ENCODE results near the gene OR1I1.

Gene OR1I1

DNA sequence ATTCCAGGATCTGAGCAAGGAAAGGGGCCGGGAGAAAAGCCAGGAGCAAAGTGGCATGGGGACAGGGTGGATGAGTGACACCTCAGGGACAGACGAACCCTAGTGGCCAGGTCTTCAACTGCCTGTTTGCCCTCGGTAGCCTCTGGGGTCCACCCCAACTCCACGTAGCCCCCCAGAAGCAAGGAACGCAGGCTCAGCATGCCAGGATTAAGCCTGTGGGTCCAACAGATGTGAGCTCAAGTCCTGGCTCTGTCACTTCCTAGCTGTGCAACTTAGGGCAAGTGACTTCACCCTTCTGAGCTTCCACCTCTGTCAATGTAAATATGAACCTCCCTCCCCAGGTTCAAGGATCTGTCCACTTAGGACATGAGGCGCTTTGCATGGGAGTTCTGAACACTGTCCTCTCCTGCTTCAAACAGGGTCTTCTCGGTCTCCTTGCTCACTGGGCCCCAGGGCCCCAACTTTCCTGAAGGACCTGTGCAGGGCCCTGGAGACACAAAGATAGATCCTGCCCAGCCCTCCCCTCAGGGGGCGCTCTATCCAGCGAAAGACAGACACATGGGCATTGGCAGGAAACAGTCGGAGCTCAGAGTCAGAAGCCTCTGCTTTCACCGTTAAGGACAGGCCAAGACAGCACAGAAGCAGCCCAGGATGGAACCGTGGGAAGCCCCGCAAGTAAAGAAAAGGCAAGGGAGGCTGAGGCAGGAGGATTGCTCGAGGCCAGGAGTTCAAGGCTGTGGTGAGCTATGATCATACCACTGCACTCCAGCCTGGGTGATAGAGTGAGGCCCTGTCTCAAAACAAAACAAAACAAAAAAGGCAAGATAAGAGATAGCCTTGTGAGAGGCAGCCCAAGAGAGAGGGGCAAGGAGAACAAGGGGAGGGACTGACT is 38.4 kb downstream of the OR1I1 start:
- DNase-seq: no peak

DNA sequence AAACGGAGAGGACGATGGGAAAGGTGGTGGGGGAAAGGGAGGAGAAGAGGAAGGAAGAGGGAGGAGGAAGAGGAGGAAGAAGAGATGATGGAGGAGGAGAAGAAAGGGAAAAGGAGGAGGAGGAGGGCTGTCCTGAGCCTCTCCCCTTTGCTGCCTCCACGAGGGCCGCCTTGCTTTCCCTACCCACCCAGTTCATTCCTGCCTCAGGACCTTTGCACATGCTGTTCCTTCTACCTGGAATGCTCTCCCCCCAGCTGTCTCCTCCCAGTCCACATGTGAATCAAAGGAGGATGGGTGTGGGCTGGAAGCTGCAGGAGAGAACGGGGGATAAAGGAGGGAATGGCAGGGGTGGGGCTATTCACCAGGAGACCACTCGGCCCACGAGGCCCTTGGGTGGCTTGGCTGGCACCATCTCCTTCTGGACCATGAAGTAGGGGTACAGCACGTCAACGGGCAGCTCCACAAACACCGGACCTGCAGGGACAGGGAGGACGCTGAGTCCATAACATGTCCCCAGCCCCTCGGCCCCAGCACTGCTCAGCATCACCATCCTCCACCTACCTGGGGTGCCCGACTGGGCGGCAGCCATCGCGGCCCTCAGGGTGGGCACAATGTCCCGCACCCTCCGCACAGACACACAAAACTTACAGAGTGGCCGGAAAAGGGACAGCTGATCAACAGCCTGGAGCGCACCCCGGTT is 40.5 kb downstream of the OR1I1 start:
- DNase-seq: no peak

DNA sequence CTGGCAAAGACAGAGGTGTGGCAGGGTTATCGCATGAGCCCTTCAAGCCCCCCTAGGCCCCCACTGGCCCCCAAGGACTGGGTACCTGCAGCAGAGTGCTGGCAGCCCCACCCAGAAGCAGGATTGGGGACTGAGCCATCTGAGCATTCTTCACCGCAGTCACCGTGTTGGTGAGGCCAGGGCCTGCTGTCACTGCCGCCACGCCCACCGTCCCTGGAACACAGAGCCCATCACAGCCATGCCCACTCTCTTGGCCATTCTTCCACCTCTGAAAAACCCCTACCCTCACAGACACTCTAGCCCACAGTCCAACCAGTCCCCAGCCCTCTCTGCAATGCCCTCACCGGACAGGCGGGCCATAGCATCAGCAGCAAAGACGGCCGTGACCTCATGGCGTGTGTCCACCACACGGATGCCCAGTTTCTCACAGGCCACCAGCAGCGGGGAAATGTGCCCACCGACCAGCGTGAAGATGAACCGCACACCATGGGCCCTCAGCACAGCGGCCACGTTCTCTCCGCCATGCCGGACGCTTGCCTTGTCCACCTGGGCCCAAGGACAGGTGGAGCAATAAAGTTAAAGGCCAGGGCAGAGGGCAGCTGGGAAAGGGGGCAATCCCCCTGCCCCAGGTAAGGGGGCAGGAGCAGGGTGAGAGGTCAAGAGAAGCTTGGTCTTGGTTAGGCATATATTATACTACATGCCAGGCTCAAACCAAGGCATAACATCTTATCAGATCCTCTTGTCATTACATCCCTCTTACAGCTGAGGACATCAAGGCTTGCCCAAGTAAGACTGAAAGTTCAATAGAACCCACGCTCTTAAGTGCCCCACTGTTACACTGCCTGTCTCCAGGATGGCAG is 41.2 kb downstream of the OR1I1 start:
- DNase-seq: no peak

DNA sequence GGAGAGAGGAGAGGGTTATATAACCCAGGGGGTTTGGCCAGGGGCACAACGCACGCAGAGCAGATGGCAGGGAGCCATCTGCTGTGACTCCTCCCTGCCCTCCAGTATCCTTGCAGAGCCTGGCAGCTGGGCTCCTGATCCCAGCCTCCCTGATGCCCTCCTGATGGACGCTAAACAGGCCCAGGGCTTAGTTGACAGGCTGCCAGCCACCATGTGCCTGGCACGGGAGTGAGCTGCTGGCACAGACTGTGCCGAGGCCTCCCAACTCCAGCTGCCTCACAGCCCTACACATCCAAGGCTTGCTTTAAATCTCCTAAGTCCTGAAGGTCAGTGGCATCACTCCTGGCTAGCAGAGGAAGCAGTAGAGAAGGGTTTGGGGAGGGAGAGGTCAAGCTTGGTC is 41.9 kb downstream of the OR1I1 start:
- peak; percentile 36 for DNase-seq

DNA sequence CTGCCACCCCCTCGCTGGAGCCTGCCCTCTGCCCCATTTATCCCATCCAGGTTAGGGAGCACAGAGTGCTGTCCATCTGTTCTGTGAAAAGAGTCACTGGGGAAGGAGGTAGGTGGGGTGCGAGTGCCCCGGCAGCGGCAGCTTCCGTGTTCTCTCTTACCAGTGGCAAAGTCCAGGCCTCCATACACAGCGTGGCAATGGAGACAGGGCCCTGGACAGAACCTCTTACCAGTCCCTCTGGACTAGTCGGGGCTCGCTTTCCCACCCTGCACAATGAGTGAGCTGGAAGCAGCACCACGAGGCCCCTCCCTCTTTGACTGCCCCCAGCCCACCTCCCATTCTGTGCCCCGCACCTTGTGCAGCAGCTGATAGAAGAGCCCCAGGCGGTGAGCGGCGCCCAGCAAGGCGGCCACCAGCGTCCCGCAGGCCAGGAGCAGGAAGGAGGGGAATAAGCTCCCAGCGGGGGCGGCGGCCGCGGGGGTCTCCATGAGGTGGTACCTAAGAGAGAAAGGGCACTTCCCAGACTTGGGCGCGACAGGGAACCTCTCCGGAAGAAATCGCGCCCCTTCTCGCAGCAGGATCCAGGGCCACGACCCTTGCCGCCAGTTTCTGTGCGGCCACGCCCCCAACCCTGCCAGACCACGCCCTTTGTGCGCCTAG is 42.7 kb downstream of the OR1I1 start:
- no peak for DNase-seq

DNA sequence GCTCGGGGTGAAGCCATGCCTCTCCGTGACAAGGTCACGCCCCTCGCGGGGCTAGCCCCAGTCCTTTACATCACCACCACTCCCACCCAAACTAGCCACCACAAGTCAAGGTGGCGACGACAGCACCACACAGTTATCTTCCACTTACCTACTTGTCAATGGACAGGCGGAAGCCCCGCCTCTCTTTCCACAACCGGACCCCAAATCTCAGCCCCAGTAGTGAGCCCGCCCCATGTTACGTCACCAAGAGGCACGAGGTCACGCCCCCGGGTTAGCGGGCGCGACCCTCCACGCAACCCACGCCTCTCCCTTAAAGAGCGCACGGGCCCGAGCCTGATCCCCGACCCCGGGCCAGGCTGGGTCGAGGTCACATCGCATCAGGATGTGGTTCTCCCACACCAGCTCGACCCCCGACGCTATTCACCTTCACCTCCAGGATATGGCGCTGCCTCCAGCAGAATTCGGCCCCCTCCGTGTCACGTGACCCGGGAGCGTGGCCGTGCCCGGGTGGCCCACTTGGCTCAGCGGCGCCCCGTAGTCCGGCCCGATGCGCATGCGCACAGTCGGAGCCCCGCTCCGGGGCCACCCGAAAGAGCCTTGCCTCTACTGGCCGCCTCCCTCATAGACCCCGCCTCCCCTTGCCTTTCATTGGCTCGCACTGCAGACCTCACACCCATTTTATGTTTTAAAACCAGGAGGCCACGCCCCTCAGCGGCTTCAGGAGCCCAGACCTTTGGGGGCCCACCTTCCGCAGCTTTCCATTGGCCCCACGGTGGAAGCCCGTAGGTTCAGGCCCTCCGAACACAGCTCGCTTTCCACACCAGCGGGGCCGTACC is 43.4 kb downstream of the OR1I1 start:
- peak; percentile 99 for DNase-seq

DNA sequence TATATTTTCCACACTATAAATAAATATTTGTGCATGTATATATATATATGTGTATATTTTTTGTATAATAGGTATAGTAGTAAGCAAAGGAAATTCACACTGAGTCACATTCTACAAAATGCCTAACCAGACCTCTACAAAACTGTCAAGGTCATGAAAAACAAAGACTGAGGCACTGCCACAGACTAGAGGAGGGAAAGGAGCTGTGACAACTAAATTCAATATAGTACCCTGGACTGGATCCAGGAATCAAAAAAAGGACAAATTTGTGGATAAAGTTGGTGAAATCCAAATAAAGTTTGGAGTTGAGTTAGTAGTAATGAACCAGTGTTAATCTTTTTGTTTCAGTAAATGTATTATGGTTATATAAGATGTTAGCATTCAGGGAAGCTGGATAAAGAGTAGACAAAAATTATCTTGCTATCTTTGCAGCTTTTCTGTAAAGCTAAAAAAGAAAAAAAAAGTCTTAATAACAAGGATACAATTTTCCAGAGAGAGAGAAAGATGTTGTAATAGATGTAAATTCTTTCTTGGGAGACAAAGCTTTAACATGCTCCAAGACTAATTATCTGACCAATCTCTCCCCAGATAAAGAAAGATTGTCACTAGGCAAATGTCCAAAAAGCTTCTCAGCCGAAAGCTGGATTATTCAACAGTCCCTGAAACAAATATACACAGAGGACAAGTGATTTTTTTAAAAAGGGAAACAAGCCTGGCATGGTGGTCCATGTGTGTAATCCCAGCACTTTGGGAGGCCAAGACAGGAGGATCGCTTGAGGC is 44.3 kb downstream of the OR1I1 start:
- no peak for DNase-seq

GRCh38 chr19:15128162-15128770 is 46.3 kb downstream of the OR1I1 start:
- DNase-seq: no peak

DNA sequence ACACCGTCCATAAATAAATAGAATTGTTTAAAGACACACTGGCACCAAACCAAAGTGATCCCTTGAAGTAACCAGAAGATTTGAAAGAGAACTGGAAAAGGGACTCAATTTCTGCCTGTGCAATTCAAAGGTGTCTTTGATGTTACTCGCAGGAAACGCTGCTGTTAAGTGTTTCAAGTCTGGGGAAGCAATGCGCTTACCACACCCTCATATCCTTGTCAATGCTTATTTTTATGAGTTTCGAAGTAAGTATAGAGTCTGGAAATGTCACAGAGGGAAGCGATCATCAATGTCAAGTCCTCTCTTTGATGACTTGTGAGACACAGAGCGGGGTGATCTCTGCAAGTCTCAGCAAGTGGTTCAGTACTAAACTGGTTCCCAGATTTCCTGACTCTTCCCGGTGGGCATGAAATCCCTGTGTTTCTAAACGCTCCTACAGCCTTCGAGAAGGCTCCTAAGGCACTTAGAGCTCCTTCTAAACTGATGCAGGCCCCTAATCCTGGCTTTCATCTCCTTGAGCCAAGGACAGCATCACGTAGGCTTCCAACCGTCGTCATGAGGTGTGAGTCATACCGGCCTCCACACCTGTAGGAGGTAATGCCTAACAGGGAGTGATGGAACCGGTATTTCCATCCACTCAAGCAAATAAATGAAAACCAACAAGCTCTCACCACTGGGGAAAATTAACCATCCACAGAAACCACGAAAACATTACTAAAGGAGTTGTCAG is 48.0 kb downstream of the OR1I1 start:
- DNase-seq: no peak

DNA sequence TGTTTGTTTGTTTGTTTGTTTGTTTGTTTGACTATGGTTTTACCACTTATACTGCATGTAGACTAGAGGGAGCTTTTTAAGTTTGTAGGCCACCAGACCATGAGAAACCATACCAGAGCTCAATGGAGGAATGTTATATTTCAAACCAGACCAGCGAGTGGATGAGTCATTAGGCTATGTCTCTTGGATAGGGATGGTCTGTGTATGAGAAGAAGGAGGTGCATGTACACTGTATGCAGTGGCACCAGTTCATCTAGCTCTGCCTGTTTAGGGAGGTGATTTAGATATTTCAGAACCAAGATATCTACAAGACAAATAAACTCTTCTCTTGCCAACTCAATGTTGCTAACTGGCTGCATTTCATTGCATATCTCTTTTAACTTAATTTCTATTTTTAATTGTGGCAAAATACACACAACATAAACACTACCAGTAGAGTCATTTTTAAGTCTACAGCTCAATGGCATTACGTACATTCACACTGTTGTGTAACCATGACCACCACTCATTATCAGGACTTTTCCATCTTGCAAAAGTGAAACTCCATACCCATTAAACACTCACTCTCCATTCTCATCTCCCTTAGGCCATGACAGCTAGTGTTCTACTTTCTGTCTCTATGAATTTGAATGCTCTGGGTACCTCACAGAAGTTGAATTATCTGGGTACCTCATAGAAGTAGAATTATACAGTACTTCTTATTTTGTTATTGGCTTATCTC is 54.4 kb downstream of the OR1I1 start:
- DNase-seq: no peak

DNA sequence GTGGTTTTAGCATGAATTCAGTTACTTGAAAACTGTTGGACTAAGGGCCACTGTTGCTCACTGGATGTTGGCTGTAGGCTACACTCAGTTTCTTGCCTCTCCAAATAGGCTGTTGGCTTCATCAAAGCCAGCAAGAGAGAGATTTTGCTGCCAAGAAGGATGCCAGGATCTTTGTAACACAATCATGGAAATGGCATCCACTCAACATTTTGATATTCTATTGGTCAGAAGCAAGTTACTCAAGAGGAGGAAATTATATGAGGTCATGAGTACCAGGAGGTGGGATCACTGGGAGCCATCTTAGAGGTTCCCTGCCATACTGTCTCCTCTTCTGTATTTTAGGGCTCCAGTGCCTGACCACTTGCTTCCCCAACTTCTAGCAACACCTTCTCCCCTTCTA is 55.8 kb downstream of the OR1I1 start:
- no peak for DNase-seq

DNA sequence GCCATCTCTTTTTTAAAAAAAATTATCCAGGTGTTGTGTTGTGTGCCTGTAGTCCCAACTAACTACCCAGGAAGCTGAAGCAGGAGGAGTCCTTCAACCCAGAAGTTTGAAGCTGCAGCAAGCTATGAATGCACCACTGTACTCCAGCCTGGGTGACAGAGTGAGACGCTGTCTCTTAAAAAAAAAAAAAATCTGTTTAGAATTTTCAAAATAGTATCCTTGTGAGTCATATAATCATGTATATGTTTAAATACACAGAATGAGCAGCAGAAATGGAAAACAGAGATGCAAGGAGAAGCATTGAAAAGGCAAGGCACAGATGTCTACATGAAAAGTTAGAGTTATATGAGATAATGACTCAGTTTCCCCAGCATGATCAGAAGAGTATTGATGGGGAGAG is 56.4 kb downstream of the OR1I1 start:
- no peak for DNase-seq

- DNase-seq: no peak
Observed at GRCh38 chr19:15141143-15141542, 59.1 kb downstream of the OR1I1 start.

GRCh38 chr19:15142313-15142712 is 60.3 kb downstream of the OR1I1 start:
- no peak for DNase-seq
